SIG-M5 (cell line): Measurements from ENCODE around the gene VEGFA.

Experiments
- DNase-seq: peaks from one replicate; lab custom pipeline; 2025; lab: John Stamatoyannopoulos, UW

VEGFA gene

GRCh38 chr6:43821101-43821886 lies 51.3 kb downstream of the VEGFA start:
- DNase-seq, result no peak

DNA sequence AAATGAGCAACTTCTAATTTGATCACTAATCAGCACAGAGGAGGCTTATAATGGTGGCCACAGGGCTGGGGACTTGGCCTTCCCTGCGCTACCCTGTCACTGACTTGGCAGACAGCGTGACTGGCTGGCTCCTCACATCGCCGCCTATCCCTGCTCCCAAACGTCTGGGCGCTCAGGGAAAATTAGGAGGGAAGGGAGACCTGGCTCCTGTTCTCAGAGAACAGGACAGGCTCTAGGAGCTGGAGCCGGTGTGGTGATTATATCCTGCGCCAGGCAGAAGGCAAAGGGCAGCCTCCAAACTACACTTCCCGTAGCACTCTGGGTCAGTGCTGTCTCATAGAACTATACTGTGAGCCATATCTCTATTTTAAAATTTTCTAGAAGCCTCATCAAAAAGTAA lies 53.4 kb downstream of the VEGFA start:
- no peak for DNase-seq

GRCh38 chr6:43823879-43824702 lies 54.1 kb downstream of the VEGFA start:
- no peak for DNase-seq

GRCh38 chr6:43824703-43825064 lies 54.7 kb downstream of the VEGFA start:
- no peak for DNase-seq

DNA sequence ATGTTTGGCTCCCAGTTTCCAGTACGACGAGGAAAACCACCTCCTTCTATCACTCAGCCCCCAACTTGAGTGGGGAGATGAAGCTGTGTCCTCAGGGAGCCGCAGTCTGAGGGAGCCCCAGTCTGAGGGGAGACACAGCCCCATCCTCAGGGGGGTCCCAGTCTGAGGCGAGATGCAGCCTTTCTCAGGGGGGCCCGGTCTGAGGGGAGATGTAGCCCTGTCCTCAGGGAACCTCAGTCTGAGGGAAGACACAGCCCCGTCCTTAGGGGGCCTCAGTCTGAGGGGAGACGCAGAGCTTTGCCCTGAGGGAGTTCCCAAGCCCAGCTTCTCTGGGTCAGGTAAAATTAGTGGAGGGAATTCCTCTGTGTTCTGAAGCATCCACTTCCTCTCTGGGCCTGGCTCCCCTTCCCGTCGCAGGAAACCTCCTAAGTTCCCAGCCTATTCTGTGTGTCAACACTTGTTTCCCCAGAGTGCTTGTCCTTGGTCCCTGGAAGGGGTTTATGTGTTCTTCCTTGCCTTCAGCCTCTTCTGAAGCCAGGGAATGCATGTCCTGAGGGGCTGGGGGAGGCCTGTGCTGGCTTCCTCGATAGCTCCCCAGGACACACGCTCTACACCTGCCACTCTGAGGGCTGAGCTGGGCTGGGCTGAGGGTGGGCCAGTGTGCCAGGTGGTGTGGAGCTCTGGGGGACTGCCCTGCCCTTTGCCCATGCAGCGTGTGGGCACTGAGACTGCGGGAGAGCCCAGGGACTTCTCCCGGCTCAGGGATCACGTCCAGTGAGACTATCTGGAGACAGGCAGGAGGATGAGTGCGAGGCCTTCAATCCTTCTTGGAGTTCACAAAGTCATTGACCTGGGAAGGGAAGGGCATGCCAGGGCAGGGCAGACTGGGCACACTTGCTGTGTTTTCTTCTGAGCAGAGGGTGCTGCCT lies 55.4 kb downstream of the VEGFA start:
- DNase-seq, result no peak

GRCh38 chr6:43826730-43827129 lies 56.7 kb downstream of the VEGFA start:
- no peak for DNase-seq

DNA sequence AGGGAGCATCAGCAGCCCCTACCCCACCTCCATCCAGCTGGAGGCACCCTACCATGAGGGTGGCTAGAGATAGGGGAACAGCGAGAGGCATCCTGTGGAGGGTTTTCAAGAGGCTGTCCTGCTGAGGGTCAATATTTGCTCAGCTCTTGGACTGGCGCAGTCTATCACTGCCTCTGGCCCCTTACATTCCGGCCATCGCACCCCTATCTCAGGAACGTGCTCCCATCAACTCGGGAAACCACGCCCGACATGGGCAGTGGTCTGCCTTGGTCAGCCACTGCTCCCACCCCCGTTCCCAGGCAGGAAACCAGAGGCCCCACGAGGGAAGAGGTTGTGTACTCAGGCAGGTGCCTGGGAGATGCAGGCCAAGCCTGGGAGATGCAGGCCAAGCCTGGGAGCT lies 57.9 kb downstream of the VEGFA start:
- no peak for DNase-seq

DNA sequence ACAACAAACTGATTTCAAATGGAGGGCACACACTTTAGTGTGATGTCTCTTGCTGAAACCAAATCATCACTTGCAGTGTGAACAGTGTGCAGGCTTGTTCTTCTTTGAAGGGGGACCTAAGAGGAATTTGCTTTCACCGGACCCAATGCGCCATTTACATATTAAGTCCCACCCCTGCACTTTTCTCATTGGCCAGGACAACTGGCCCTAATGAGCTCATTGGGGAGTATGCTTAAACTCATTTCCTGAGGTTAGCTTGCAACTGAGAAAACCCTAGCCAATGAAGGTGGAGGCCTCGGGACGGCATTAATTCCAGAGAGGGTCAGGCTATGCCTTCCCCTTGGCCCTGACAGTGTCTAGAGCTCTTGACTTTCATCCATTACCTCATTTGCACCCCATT lies 58.7 kb downstream of the VEGFA start:
- no peak for DNase-seq

DNA sequence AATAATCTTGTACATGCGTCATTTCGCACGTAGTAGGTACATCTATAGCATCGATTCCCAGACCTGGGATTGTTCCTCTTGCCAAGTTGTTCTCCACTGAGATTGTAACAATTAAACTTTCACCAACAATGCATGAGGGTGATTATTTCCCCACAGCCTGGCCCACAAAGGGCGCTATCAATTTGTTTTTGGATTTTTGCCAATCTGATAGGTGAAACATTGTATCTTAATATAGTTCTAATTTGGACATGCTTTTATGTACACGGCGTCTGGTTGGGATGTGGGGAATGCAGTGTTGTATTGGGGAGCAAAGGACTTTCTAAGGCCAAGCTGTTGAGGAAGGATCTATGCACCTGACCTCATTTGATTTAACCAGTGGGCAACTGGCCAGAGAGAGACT lies 59.5 kb downstream of the VEGFA start:
- no peak for DNase-seq

DNA sequence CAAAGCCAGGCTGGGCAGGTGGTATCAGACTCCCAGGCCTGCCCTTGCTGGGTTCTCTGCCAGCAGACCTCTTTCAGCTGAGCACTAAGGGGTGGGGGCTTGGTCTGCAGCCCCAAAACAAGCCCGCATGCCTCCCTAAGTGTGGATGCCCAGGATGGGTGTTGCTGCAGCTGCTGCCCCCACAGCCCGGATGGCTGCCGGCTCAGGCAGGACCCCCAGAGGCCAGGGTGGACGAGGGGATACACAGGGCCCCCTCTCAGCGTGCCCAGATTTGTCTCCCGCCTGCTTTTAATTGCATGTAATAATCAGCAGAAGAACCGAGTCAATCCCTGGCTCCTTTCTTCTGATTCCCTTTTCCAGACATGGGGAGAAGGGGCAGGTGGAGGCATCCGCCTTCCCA lies 60.8 kb downstream of the VEGFA start:
- no peak for DNase-seq

- DNase-seq, result no peak
Observed at GRCh38 chr6:43831191-43831590, 61.2 kb downstream of the VEGFA start.

DNA sequence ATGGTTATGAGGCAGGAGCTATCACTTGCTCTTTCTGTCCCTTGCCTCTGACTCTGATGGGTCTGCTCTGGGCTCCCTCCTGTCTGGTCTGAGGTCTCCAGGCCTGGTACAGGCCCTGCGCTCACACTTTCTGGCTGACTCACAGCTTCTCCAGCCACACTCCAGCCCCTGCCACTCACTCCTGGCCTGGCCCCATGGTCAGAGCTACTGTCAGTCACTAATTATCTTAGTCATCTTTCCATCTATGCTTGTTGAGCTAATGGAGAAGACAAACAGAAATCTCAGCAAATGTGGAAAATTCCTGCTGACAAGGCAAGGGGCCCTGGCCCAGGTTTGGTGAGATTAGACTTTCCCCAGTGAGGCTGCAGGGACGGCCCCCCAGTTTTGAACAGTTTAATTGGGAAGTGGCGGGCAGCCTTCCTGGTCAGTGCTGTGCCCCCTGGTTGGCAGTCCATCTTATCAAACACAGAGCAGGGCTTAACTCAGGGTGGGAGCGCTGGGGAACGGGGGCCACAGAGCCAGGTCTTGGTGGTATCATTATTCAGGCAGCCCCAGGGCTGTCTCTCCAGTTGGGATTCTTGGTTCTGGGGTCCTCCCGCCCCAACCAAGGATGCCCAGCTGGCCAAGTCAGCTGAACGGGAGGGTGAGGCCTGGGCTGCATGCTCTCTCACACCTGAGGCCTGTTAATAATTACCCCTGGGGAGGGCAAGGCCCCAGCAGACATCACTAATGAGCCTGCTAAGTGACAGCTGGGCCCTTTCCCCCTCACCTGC lies 63.4 kb downstream of the VEGFA start:
- no peak for DNase-seq

- DNase-seq, result no peak
Observed at GRCh38 chr6:43833996-43834390, 64.0 kb downstream of the VEGFA start.

DNA sequence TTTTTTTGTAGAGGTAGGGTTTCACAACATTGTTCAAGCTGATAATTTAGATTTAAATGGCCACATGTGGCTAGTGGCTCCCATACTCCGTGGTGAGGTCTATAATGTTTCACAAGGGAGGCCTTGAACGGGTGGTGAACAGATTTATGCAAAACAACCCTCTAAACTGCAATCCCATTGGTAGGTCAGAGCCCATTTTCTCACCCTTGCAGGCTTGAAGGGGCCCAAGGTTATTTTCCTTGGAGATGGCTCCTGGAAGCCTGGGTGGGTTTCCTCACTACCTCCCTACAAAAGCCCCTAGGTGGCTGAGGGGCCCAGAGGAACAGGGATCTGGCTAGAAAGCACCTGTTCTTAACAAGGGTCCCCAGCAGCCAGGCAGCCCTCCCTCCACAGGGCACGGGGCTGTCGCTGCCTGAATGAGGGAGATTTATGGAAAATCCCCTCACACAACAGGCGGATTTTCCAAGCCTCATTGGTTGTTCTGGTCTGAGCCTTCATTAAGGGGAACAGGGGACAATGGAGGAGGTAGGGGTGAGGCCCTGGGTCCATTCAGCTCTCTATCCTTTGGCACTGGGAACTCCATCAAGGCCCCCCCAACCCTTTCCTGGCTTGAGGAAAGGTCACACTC lies 64.6 kb downstream of the VEGFA start:
- no peak for DNase-seq

- no peak for DNase-seq
Observed at GRCh38 chr6:43835872-43836419, 65.9 kb downstream of the VEGFA start.
